ENCODE results near the gene PCYT1A. TPM values are rescaled to one million over a fixed set of nuclear protein-coding genes. Genes with fewer than 3 reads are reported as not detected.

Gene PCYT1A
- total RNA-seq, 1 donor from 2014 or later: 37.0 TPM

- peaks cover 6% of the 10 kb centered on the region for H3K4me1 Mint-ChIP-seq (ENCODE audit: low read depth, unreplicated experiment)
- no peak for TF ChIP-seq CTCF (IDR thresholded peaks at IDR 0.05; ENCODE audit: partially characterized antibody, unreplicated experiment)
- H3K27me3 Mint-ChIP-seq (ENCODE audit: unreplicated experiment): peaks cover 2% of the 10 kb centered on the region
- peaks cover 4% of the 10 kb centered on the region for H3K9me3 Mint-ChIP-seq (ENCODE audit: unreplicated experiment)
- no peak overlapping the region for H3K4me3 Mint-ChIP-seq (ENCODE audit: unreplicated experiment)
- no peak overlapping the region for H3K27ac Mint-ChIP-seq (ENCODE audit: unreplicated experiment)
- DNase-seq: no peak
- H3K36me3 Mint-ChIP-seq (ENCODE audit: unreplicated experiment): peaks cover 15% of the 10 kb centered on the region
Measured at GRCh38 chr3:196275126-196275525, 12.4 kb downstream of the PCYT1A start.

- Mint-ChIP-seq H3K36me3 (ENCODE audit: unreplicated experiment) (peaks cover 15% of the 10 kb centered on the region), H3K9me3 (ENCODE audit: unreplicated experiment) (peaks cover 4% of the 10 kb centered on the region), H3K27ac (ENCODE audit: unreplicated experiment) (no peak overlapping the region), H3K4me1 (ENCODE audit: low read depth, unreplicated experiment) (peaks cover 4% of the 10 kb centered on the region), H3K4me3 (ENCODE audit: unreplicated experiment) (no peak overlapping the region), H3K27me3 (ENCODE audit: unreplicated experiment) (peaks cover 2% of the 10 kb centered on the region)
- DNase-seq: no peak
- TF ChIP-seq CTCF (IDR thresholded peaks at IDR 0.05; ENCODE audit: partially characterized antibody, unreplicated experiment): no peak
Measured at GRCh38 chr3:196274585-196274984, 12.9 kb downstream of the PCYT1A start.

- H3K27me3 Mint-ChIP-seq (ENCODE audit: unreplicated experiment): peaks cover 2% of the 10 kb centered on the region
- no peak overlapping the region for H3K27ac Mint-ChIP-seq (ENCODE audit: unreplicated experiment)
- no peak for DNase-seq
- TF ChIP-seq CTCF (IDR thresholded peaks at IDR 0.05; ENCODE audit: partially characterized antibody, unreplicated experiment): no peak
- H3K4me3 Mint-ChIP-seq (ENCODE audit: unreplicated experiment): no peak overlapping the region
- no peaks in the 10 kb centered on the region for H3K4me1 Mint-ChIP-seq (ENCODE audit: low read depth, unreplicated experiment)
- H3K9me3 Mint-ChIP-seq (ENCODE audit: unreplicated experiment): peaks cover 5% of the 10 kb centered on the region
- peaks cover 15% of the 10 kb centered on the region for H3K36me3 Mint-ChIP-seq (ENCODE audit: unreplicated experiment)
Measured at GRCh38 chr3:196273655-196274054, 13.9 kb downstream of the PCYT1A start.

- Mint-ChIP-seq H3K4me1 (ENCODE audit: low read depth, unreplicated experiment) (no peaks in the 10 kb centered on the region), H3K27me3 (ENCODE audit: unreplicated experiment) (peaks cover 2% of the 10 kb centered on the region), H3K4me3 (ENCODE audit: unreplicated experiment) (no peak overlapping the region), H3K36me3 (ENCODE audit: unreplicated experiment) (peaks cover 15% of the 10 kb centered on the region), H3K9me3 (ENCODE audit: unreplicated experiment) (peaks cover 5% of the 10 kb centered on the region), H3K27ac (ENCODE audit: unreplicated experiment) (no peak overlapping the region)
- no peak for TF ChIP-seq CTCF (IDR thresholded peaks at IDR 0.05; ENCODE audit: partially characterized antibody, unreplicated experiment)
- DNase-seq: no peak
Measured at GRCh38 chr3:196272826-196273225, 14.7 kb downstream of the PCYT1A start.

- DNase-seq: no peak
- H3K27me3 Mint-ChIP-seq (ENCODE audit: unreplicated experiment): peaks cover 2% of the 10 kb centered on the region
- peaks cover 15% of the 10 kb centered on the region for H3K36me3 Mint-ChIP-seq (ENCODE audit: unreplicated experiment)
- no peak overlapping the region for H3K4me3 Mint-ChIP-seq (ENCODE audit: unreplicated experiment)
- H3K27ac Mint-ChIP-seq (ENCODE audit: unreplicated experiment): no peak overlapping the region
- peaks cover 5% of the 10 kb centered on the region for H3K9me3 Mint-ChIP-seq (ENCODE audit: unreplicated experiment)
- no peaks in the 10 kb centered on the region for H3K4me1 Mint-ChIP-seq (ENCODE audit: low read depth, unreplicated experiment)
- no peak for TF ChIP-seq CTCF (IDR thresholded peaks at IDR 0.05; ENCODE audit: partially characterized antibody, unreplicated experiment)
Measured at GRCh38 chr3:196270499-196270898, 17.0 kb downstream of the PCYT1A start.
